Mammary epithelial cell (primary cell): ENCODE measurements around the gene PI3.

ENCODE experiments used
- CTCF ChIP-seq, 2 donors: IDR thresholded peaks in 1 of 2; conservative IDR thresholded peaks in 1 of 2; 2 replicates each; pipeline ENCODE4 v1.5.1; 2011 to 2012; ENCODE audit warnings: inconsistent platforms in 2 of 2, low read length in 2 of 2, mild to moderate bottlenecking in 2 of 2, control low read depth in 1 of 2, low read depth in 1 of 2; ENCODE audit not compliant: insufficient read depth in 1 of 2; ENCODE audit errors: extremely low read depth in 1 of 2
- EZH2 ChIP-seq: IDR thresholded peaks from 2 replicates; pipeline ENCODE4 v1.6.1; 2012; ENCODE audit warnings: low read length, inconsistent platforms, borderline replicate concordance

- TF ChIP-seq CTCF (conservative IDR thresholded peaks at IDR 0.05 in 1 of 2, IDR thresholded peaks at IDR 0.05 in 1 of 2; ENCODE audit: extremely low read depth in 1 of 2, insufficient read depth in 1 of 2, low read depth in 1 of 2, low read length in 2 of 2) (no peak), EZH2 (no peak)
These were observed 11.5 kb upstream of the PI3 start for GRCh38 chr20:45163083-45163803.
